GM23338 (cell line): ENCODE results near the gene CYGB. TPM values are rescaled to one million over a fixed set of nuclear protein-coding genes. Genes with fewer than 3 reads are reported as not detected.

Experiments used
- ATAC-seq: fragments of 200-7000 bp; cut with Tn5 transposase; 3 replicates; pipeline ENCODE4 v1.9.1; 2020
- DNase-seq: peaks from one replicate; pipeline ENCODE4 v3.0.0-alpha.2; 2015; ENCODE audit warnings: low spot score
- H2AFZ ChIP-seq: fragments of 200-600 bp; sonication (generic); 2 replicates; pipeline ENCODE4 v1.8.0; 2016; ENCODE audit warnings: antibody characterized with exemption, mild to moderate bottlenecking, moderate library complexity
- H3F3A ChIP-seq: fragments of 200-600 bp; sonication (generic); replicated peaks from 2 replicates; pipeline ENCODE4 v1.8.0; 2017; ENCODE audit warnings: antibody characterized with exemption, mixed run types, low read depth
- H3K27ac ChIP-seq: fragments of 200-600 bp; sonication (generic); 2 replicates; pipeline ENCODE4 v1.6.1; 2016; ENCODE audit warnings: low read depth
- H3K27me3 ChIP-seq: fragments of 200-600 bp; sonication (generic); 2 replicates; pipeline ENCODE4 v1.8.0; 2016; ENCODE audit warnings: mild to moderate bottlenecking, mixed run types, moderate library complexity; ENCODE audit not compliant: insufficient read depth
- H3K36me3 ChIP-seq: fragments of 200-600 bp; sonication (generic); 2 replicates; pipeline ENCODE4 v1.8.0; 2016; ENCODE audit warnings: mild to moderate bottlenecking; ENCODE audit not compliant: insufficient read depth
- H3K4me1 ChIP-seq: fragments of 200-600 bp; sonication (generic); 2 replicates; pipeline ENCODE4 v1.8.0; 2016; ENCODE audit warnings: mild to moderate bottlenecking, moderate library complexity; ENCODE audit not compliant: insufficient read depth
- H3K4me2 ChIP-seq: fragments of 200-600 bp; sonication (generic); 2 replicates; pipeline ENCODE4 v1.7.1; 2017; ENCODE audit warnings: mixed run types
- H3K4me3 ChIP-seq: fragments of 200-600 bp; sonication (generic); 2 replicates; pipeline ENCODE4 v1.6.1; 2016; ENCODE audit warnings: mixed run types
- H3K79me2 ChIP-seq: fragments of 200-600 bp; sonication (generic); replicated peaks from 2 replicates; pipeline ENCODE4 v1.8.0; 2017; ENCODE audit warnings: mild to moderate bottlenecking; ENCODE audit not compliant: insufficient read depth
- H3K9me2 ChIP-seq: fragments of 200-600 bp; sonication (generic); 2 replicates; pipeline ENCODE4 v1.8.0; 2017; ENCODE audit not compliant: insufficient read depth
- H4K20me1 ChIP-seq: fragments of 200-600 bp; sonication (generic); replicated peaks from 2 replicates; pipeline ENCODE4 v1.8.0; 2017; ENCODE audit warnings: mild to moderate bottlenecking; ENCODE audit not compliant: insufficient read depth
- H3K27ac Mint-ChIP-seq: 2 replicates; pipeline ENCODE4 v1.8.0; 2020; ENCODE audit warnings: inconsistent platforms, mild to moderate bottlenecking, moderate library complexity, mixed read lengths
- H3K27me3 Mint-ChIP-seq: 3 replicates; pipeline ENCODE4 v1.8.0; 2022; ENCODE audit warnings: low read depth, mild to moderate bottlenecking, moderate library complexity, mixed read lengths, inconsistent platforms; ENCODE audit not compliant: insufficient read depth, poor library complexity
- H3K36me3 Mint-ChIP-seq: 3 replicates; pipeline ENCODE4 v1.8.0; 2021; ENCODE audit warnings: low read depth, mild to moderate bottlenecking, inconsistent platforms, moderate library complexity, mixed read lengths
- H3K4me1 Mint-ChIP-seq: 3 replicates; pipeline ENCODE4 v1.8.0; 2020; ENCODE audit warnings: mild to moderate bottlenecking, inconsistent platforms, mixed read lengths
- H3K4me3 Mint-ChIP-seq: 3 replicates; pipeline ENCODE4 v1.8.0; 2021; ENCODE audit warnings: moderate library complexity, mild to moderate bottlenecking, inconsistent platforms, mixed read lengths
- H3K9me3 Mint-ChIP-seq: 3 replicates; pipeline ENCODE4 v1.8.0; 2020; ENCODE audit warnings: moderate library complexity, mild to moderate bottlenecking, inconsistent platforms, mixed read lengths
- EZH2phosphoT487 ChIP-seq: fragments of 200-600 bp; sonication (generic); IDR thresholded peaks from one replicate; pipeline ENCODE4 v1.8.1; 2018; ENCODE audit warnings: antibody characterized with exemption; ENCODE audit not compliant: unreplicated experiment
- JUNB ChIP-seq: IDR thresholded peaks from one replicate; pipeline ENCODE4 v1.6.1; 2016; ENCODE audit warnings: antibody characterized with exemption; ENCODE audit not compliant: unreplicated experiment
- NANOG ChIP-seq: IDR thresholded peaks from 2 replicates; pipeline ENCODE4 v1.6.1; 2016; ENCODE audit warnings: antibody characterized with exemption, borderline replicate concordance
- POLR2AphosphoS5 ChIP-seq: IDR thresholded peaks from 2 replicates; pipeline ENCODE4 v1.6.1; 2016; ENCODE audit warnings: antibody characterized with exemption, low read depth
- STAT1 ChIP-seq: IDR thresholded peaks from one replicate; pipeline ENCODE4 v1.6.1; 2016; ENCODE audit warnings: antibody characterized with exemption; ENCODE audit not compliant: unreplicated experiment
- ZNF114 ChIP-seq: fragments of 250-450 bp; sonication (Bioruptor Pico); IDR thresholded peaks from 2 replicates; pipeline ENCODE4 v1.5.0; 2020; ENCODE audit warnings: mild to moderate bottlenecking, moderate library complexity
- polyA plus RNA-seq: library from polyadenylated mRNA; unstranded; fragments of >200 nt; fragmentation: Nextera tagmentation; extraction: Ambion mirVana; gene quantifications from 2 replicates; pipeline ENCODE4 v1.2.1, GENCODE V29; 2016
- total RNA-seq: library from RNA; depleted of rRNA; stranded (reverse); fragments of >200 nt; shearing (Covaris generic); gene quantifications from 2 replicates; pipeline ENCODE4 v1.2.3, GENCODE V29; 2014
- TF ChIP-seq, protein P1 (sequence below): IDR thresholded peaks from one replicate; pipeline ENCODE4 v1.6.1; 2018; ENCODE audit warnings: antibody characterized with exemption; ENCODE audit not compliant: unreplicated experiment
- TF ChIP-seq, protein P2 (sequence below), 2 experiments: fragments of 200-600 bp in 1 of 2; sonication (generic) in 1 of 2; conservative IDR thresholded peaks; 2 replicates each; pipeline versions ENCODE4 v1.5.1 to v1.6.1; 2016 to 2017; ENCODE audit warnings: antibody characterized with exemption in 2 of 2, low read depth in 2 of 2, mild to moderate bottlenecking in 2 of 2, moderate library complexity in 1 of 2
- TF ChIP-seq, protein P3 (sequence below): fragments of 250-450 bp; sonication (Bioruptor Pico); IDR thresholded peaks from 2 replicates; pipeline ENCODE4 v1.5.0; 2020; ENCODE audit warnings: mild to moderate bottlenecking, moderate library complexity

CYGB gene
- total and polyA plus RNA-seq, 2 experiments from 2014 or later = 1.2 to 1.7 TPM

DNA sequence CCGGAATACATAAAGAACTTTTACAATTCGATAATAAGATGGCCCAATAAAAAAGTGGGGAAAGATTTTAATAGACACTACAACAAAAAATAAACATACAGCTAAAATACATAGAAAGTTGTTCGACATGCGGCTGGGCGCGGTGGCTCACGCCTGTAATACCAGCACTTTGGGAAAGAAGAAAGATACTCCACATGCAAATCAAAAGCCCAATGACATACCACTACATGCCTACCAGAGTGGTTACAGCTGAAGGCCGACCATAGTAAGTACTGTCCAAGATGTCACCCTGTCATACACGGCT, 11.7 kb upstream of the CYGB start:
- no peak overlapping the region for H3K27ac ChIP-seq
- ATAC-seq (no peak), DNase-seq (no peak)
- no peaks in the 10 kb centered on the region for H4K20me1 ChIP-seq
- no peaks in the 10 kb centered on the region; the same call in 1 of the 2 replicates for H3F3A ChIP-seq
- Mint-ChIP-seq H3K9me3 (no peaks in the 10 kb centered on the region), H3K27me3 (peaks cover 12% of the 10 kb centered on the region), H3K27ac (no peak overlapping the region), H3K4me3 (no peak overlapping the region), H3K4me1 (peaks cover 14% of the 10 kb centered on the region), H3K36me3 (no peaks in the 10 kb centered on the region)
- peaks cover 7% of the 10 kb centered on the region; the same call in 1 of the 2 replicates for H3K4me1 ChIP-seq
- H2AFZ ChIP-seq = no peak overlapping the region
- no peaks in the 10 kb centered on the region for H3K79me2 ChIP-seq
- no peak overlapping the region for H3K4me3 ChIP-seq
- H3K9me2 ChIP-seq = no peaks in the 10 kb centered on the region
- no peak overlapping the region for H3K4me2 ChIP-seq
- no peaks in the 10 kb centered on the region for H3K27me3 ChIP-seq
- TF ChIP-seq NANOG (no peak), JUNB (no peak), POLR2AphosphoS5 (no peak), STAT1 (no peak), EZH2phosphoT487 (no peak), ZNF114 (CRISPR knock-in tag) (no peak)
- TF ChIP-seq, protein P1, sequence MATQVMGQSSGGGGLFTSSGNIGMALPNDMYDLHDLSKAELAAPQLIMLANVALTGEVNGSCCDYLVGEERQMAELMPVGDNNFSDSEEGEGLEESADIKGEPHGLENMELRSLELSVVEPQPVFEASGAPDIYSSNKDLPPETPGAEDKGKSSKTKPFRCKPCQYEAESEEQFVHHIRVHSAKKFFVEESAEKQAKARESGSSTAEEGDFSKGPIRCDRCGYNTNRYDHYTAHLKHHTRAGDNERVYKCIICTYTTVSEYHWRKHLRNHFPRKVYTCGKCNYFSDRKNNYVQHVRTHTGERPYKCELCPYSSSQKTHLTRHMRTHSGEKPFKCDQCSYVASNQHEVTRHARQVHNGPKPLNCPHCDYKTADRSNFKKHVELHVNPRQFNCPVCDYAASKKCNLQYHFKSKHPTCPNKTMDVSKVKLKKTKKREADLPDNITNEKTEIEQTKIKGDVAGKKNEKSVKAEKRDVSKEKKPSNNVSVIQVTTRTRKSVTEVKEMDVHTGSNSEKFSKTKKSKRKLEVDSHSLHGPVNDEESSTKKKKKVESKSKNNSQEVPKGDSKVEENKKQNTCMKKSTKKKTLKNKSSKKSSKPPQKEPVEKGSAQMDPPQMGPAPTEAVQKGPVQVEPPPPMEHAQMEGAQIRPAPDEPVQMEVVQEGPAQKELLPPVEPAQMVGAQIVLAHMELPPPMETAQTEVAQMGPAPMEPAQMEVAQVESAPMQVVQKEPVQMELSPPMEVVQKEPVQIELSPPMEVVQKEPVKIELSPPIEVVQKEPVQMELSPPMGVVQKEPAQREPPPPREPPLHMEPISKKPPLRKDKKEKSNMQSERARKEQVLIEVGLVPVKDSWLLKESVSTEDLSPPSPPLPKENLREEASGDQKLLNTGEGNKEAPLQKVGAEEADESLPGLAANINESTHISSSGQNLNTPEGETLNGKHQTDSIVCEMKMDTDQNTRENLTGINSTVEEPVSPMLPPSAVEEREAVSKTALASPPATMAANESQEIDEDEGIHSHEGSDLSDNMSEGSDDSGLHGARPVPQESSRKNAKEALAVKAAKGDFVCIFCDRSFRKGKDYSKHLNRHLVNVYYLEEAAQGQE = no peak
- TF ChIP-seq, protein P2, sequence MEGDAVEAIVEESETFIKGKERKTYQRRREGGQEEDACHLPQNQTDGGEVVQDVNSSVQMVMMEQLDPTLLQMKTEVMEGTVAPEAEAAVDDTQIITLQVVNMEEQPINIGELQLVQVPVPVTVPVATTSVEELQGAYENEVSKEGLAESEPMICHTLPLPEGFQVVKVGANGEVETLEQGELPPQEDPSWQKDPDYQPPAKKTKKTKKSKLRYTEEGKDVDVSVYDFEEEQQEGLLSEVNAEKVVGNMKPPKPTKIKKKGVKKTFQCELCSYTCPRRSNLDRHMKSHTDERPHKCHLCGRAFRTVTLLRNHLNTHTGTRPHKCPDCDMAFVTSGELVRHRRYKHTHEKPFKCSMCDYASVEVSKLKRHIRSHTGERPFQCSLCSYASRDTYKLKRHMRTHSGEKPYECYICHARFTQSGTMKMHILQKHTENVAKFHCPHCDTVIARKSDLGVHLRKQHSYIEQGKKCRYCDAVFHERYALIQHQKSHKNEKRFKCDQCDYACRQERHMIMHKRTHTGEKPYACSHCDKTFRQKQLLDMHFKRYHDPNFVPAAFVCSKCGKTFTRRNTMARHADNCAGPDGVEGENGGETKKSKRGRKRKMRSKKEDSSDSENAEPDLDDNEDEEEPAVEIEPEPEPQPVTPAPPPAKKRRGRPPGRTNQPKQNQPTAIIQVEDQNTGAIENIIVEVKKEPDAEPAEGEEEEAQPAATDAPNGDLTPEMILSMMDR (conservative IDR thresholded peaks at IDR 0.05; ENCODE audit: low read depth in 2 of 2) = no peak
- TF ChIP-seq, protein P3, sequence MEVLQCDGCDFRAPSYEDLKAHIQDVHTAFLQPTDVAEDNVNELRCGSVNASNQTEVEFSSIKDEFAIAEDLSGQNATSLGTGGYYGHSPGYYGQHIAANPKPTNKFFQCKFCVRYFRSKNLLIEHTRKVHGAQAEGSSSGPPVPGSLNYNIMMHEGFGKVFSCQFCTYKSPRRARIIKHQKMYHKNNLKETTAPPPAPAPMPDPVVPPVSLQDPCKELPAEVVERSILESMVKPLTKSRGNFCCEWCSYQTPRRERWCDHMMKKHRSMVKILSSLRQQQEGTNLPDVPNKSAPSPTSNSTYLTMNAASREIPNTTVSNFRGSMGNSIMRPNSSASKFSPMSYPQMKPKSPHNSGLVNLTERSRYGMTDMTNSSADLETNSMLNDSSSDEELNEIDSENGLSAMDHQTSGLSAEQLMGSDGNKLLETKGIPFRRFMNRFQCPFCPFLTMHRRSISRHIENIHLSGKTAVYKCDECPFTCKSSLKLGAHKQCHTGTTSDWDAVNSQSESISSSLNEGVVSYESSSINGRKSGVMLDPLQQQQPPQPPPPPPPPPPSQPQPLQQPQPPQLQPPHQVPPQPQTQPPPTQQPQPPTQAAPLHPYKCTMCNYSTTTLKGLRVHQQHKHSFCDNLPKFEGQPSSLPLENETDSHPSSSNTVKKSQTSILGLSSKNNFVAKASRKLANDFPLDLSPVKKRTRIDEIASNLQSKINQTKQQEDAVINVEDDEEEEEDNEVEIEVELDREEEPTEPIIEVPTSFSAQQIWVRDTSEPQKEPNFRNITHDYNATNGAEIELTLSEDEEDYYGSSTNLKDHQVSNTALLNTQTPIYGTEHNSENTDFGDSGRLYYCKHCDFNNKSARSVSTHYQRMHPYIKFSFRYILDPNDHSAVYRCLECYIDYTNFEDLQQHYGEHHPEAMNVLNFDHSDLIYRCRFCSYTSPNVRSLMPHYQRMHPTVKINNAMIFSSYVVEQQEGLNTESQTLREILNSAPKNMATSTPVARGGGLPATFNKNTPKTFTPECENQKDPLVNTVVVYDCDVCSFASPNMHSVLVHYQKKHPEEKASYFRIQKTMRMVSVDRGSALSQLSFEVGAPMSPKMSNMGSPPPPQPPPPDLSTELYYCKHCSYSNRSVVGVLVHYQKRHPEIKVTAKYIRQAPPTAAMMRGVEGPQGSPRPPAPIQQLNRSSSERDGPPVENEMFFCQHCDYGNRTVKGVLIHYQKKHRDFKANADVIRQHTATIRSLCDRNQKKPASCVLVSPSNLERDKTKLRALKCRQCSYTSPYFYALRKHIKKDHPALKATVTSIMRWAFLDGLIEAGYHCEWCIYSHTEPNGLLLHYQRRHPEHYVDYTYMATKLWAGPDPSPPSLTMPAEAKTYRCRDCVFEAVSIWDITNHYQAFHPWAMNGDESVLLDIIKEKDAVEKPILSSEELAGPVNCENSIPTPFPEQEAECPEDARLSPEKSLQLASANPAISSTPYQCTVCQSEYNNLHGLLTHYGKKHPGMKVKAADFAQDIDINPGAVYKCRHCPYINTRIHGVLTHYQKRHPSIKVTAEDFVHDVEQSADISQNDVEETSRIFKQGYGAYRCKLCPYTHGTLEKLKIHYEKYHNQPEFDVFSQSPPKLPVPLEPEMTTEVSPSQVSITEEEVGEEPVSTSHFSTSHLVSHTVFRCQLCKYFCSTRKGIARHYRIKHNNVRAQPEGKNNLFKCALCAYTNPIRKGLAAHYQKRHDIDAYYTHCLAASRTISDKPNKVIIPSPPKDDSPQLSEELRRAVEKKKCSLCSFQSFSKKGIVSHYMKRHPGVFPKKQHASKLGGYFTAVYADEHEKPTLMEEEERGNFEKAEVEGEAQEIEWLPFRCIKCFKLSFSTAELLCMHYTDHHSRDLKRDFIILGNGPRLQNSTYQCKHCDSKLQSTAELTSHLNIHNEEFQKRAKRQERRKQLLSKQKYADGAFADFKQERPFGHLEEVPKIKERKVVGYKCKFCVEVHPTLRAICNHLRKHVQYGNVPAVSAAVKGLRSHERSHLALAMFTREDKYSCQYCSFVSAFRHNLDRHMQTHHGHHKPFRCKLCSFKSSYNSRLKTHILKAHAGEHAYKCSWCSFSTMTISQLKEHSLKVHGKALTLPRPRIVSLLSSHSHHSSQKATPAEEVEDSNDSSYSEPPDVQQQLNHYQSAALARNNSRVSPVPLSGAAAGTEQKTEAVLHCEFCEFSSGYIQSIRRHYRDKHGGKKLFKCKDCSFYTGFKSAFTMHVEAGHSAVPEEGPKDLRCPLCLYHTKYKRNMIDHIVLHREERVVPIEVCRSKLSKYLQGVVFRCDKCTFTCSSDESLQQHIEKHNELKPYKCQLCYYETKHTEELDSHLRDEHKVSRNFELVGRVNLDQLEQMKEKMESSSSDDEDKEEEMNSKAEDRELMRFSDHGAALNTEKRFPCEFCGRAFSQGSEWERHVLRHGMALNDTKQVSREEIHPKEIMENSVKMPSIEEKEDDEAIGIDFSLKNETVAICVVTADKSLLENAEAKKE = no peak
- H3K36me3 ChIP-seq = no peaks in the 10 kb centered on the region
